Osteocyte (in vitro differentiated cells): ENCODE data around the gene KLHL26. TPM values are rescaled to one million over a fixed set of nuclear protein-coding genes. Genes with fewer than 3 reads are reported as not detected.
A peak's percentile ranks its signal among the peaks of the same experiment; 100 is the strongest.

Experiments used
- DNase-seq: peaks from one replicate; pipeline ENCODE4 v3.0.0; 2021; ENCODE audit warnings: mixed read lengths; ENCODE audit not compliant: unreplicated experiment; ENCODE audit errors: extremely low spot score
- H3K27ac Mint-ChIP-seq: one replicate; pipeline ENCODE4 v1.8.0; 2021; ENCODE audit warnings: mild to moderate bottlenecking, mixed read lengths; ENCODE audit not compliant: unreplicated experiment
- H3K27me3 Mint-ChIP-seq: one replicate; pipeline ENCODE4 v1.8.0; 2021; ENCODE audit warnings: mixed read lengths; ENCODE audit not compliant: unreplicated experiment
- H3K36me3 Mint-ChIP-seq: one replicate; pipeline ENCODE4 v1.8.0; 2021; ENCODE audit warnings: mixed read lengths; ENCODE audit not compliant: unreplicated experiment
- H3K4me1 Mint-ChIP-seq: one replicate; pipeline ENCODE4 v1.8.0; 2021; ENCODE audit warnings: mixed read lengths; ENCODE audit not compliant: unreplicated experiment
- H3K4me3 Mint-ChIP-seq: one replicate; pipeline ENCODE4 v1.8.0; 2021; ENCODE audit warnings: mild to moderate bottlenecking, moderate library complexity, mixed read lengths; ENCODE audit not compliant: unreplicated experiment
- H3K9me3 Mint-ChIP-seq: one replicate; pipeline ENCODE4 v1.8.0; 2021; ENCODE audit warnings: mixed read lengths; ENCODE audit not compliant: unreplicated experiment
- CTCF ChIP-seq: fragments of 200-600 bp; sonication (generic); IDR thresholded peaks from 2 replicates; pipeline ENCODE4 v1.5.0; 2021; ENCODE audit warnings: antibody characterized with exemption, mild to moderate bottlenecking, moderate library complexity
- total RNA-seq: library from RNA; stranded (reverse); gene quantifications from 2 replicates; pipeline ENCODE4 v1.2.1, GENCODE V29; 2021

KLHL26 gene
- total RNA-seq, 1 donor from 2014 or later, result 12.4 TPM

- no peaks in the 10 kb centered on the region for H3K27me3 Mint-ChIP-seq
- H3K9me3 Mint-ChIP-seq, result no peaks in the 10 kb centered on the region
- TF ChIP-seq CTCF, result no peak
- H3K4me3 Mint-ChIP-seq, result no peak overlapping the region
- DNase-seq, result no peak
- peaks cover 6% of the 10 kb centered on the region for H3K4me1 Mint-ChIP-seq
- peaks cover 12% of the 10 kb centered on the region for H3K36me3 Mint-ChIP-seq
- no peak overlapping the region for H3K27ac Mint-ChIP-seq
Measured at GRCh38 chr19:18670312-18670711, 33.5 kb downstream of the KLHL26 start.

- Mint-ChIP-seq H3K27me3 (no peaks in the 10 kb centered on the region), H3K4me1 (peaks cover 6% of the 10 kb centered on the region), H3K9me3 (no peaks in the 10 kb centered on the region), H3K27ac (no peak overlapping the region), H3K4me3 (no peak overlapping the region), H3K36me3 (peaks cover 12% of the 10 kb centered on the region)
- no peak for DNase-seq
- TF ChIP-seq CTCF, result no peak
Measured at GRCh38 chr19:18671303-18672043, 34.6 kb downstream of the KLHL26 start.

- peaks cover 8% of the 10 kb centered on the region for H3K4me1 Mint-ChIP-seq
- no peak for DNase-seq
- peaks cover 12% of the 10 kb centered on the region for H3K36me3 Mint-ChIP-seq
- H3K27me3 Mint-ChIP-seq, result no peaks in the 10 kb centered on the region
- TF ChIP-seq CTCF, result no peak
- no peaks in the 10 kb centered on the region for H3K9me3 Mint-ChIP-seq
- no peak overlapping the region for H3K4me3 Mint-ChIP-seq
- H3K27ac Mint-ChIP-seq, result no peak overlapping the region
Measured at GRCh38 chr19:18672044-18672451, 35.2 kb downstream of the KLHL26 start.

- no peaks in the 10 kb centered on the region for H3K9me3 Mint-ChIP-seq
- H3K27me3 Mint-ChIP-seq, result no peaks in the 10 kb centered on the region
- no peak overlapping the region for H3K27ac Mint-ChIP-seq
- H3K36me3 Mint-ChIP-seq, result peaks cover 7% of the 10 kb centered on the region
- peak; percentile 32 for TF ChIP-seq CTCF
- H3K4me3 Mint-ChIP-seq, result no peak overlapping the region
- peaks cover 14% of the 10 kb centered on the region for H3K4me1 Mint-ChIP-seq
- no peak for DNase-seq
Measured at GRCh38 chr19:18672606-18673337, 35.9 kb downstream of the KLHL26 start.

GRCh38 chr19:18674616-18675015 is 37.8 kb downstream of the KLHL26 start:
- H3K27ac Mint-ChIP-seq, result no peak overlapping the region
- H3K27me3 Mint-ChIP-seq, result no peaks in the 10 kb centered on the region
- no peaks in the 10 kb centered on the region for H3K9me3 Mint-ChIP-seq
- peaks cover 1% of the 10 kb centered on the region for H3K36me3 Mint-ChIP-seq
- DNase-seq, result no peak
- H3K4me3 Mint-ChIP-seq, result no peak overlapping the region
- TF ChIP-seq CTCF, result no peak
- H3K4me1 Mint-ChIP-seq, result peaks cover 21% of the 10 kb centered on the region
